RWPE2 (cell line): ENCODE results near the gene PADI1.

Experiments
- ATAC-seq: fragments of 200-7000 bp; cut with Tn5 transposase; 3 replicates; pipeline ENCODE4 v1.9.1; 2021; ENCODE audit warnings: low read depth
- DNase-seq: peaks from one replicate; pipeline ENCODE4 v3.0.0-alpha.2; 2020; ENCODE audit warnings: low spot score
- H3K27ac ChIP-seq: fragments of 450-650 bp; 2 replicates; pipeline ENCODE4 v1.5.1; 2017; ENCODE audit warnings: mild to moderate bottlenecking; ENCODE audit not compliant: poor library complexity, severe bottlenecking
- H3K27me3 ChIP-seq: fragments of 250-450 bp; sonication (Bioruptor Pico); 2 replicates; pipeline ENCODE4 v1.5.1; 2021; ENCODE audit warnings: mild to moderate bottlenecking, moderate library complexity; ENCODE audit not compliant: insufficient read depth, poor library complexity, severe bottlenecking
- H3K36me3 ChIP-seq: fragments of 250-450 bp; sonication (Bioruptor Pico); 2 replicates; pipeline ENCODE4 v1.5.1; 2020; ENCODE audit warnings: low read depth, mild to moderate bottlenecking, moderate library complexity
- H3K4me1 ChIP-seq: fragments of 250-450 bp; sonication (Bioruptor Pico); 2 replicates; pipeline ENCODE4 v1.5.1; 2021; ENCODE audit warnings: mild to moderate bottlenecking, moderate library complexity; ENCODE audit not compliant: insufficient read depth, poor library complexity, severe bottlenecking
- H3K4me3 ChIP-seq: fragments of 250-450 bp; sonication (Bioruptor Pico); 2 replicates; pipeline ENCODE4 v1.5.1; 2021; ENCODE audit warnings: mild to moderate bottlenecking, moderate library complexity; ENCODE audit not compliant: severe bottlenecking
- H3K9me3 ChIP-seq: fragments of 250-450 bp; sonication (Bioruptor Pico); 2 replicates; pipeline ENCODE4 v1.5.1; 2021; ENCODE audit warnings: mild to moderate bottlenecking, moderate library complexity; ENCODE audit not compliant: severe bottlenecking
- CTCF ChIP-seq: fragments of 450-650 bp; IDR thresholded peaks from one replicate; pipeline ENCODE4 v1.5.1; 2017; ENCODE audit warnings: mild to moderate bottlenecking, moderate library complexity; ENCODE audit not compliant: poor library complexity, severe bottlenecking

Gene PADI1

GRCh38 chr1:17168091-17168876, 36.6 kb upstream of the PADI1 start:
- Histone ChIP-seq H3K9me3 (no peaks in the 10 kb centered on the region), H3K27ac (peak overlapping the region; percentile 93), H3K27me3 (no peaks in the 10 kb centered on the region), H3K36me3 (no peaks in the 10 kb centered on the region), H3K4me1 (peaks cover 25% of the 10 kb centered on the region), H3K4me3 (no peak overlapping the region)
- ATAC-seq (peak; percentile 74), DNase-seq (no peak)
- no peak for TF ChIP-seq CTCF

GRCh38 chr1:17170571-17170970, 34.4 kb upstream of the PADI1 start:
- no peak overlapping the region for H3K4me3 ChIP-seq
- peak overlapping the region; percentile 93 for H3K27ac ChIP-seq
- H3K4me1 ChIP-seq = peaks cover 25% of the 10 kb centered on the region
- H3K9me3 ChIP-seq = no peaks in the 10 kb centered on the region
- H3K27me3 ChIP-seq = no peaks in the 10 kb centered on the region
- no peak for TF ChIP-seq CTCF
- DNase-seq (no peak), ATAC-seq (no peak)
- H3K36me3 ChIP-seq = no peaks in the 10 kb centered on the region

GRCh38 chr1:17173217-17173616, 31.7 kb upstream of the PADI1 start:
- ATAC-seq (no peak), DNase-seq (no peak)
- TF ChIP-seq CTCF = no peak
- Histone ChIP-seq H3K4me1 (peaks cover 15% of the 10 kb centered on the region), H3K9me3 (no peaks in the 10 kb centered on the region), H3K36me3 (no peaks in the 10 kb centered on the region), H3K4me3 (no peak overlapping the region), H3K27ac (no peak overlapping the region), H3K27me3 (no peaks in the 10 kb centered on the region)

GRCh38 chr1:17176306-17177061, 28.4 kb upstream of the PADI1 start:
- no peak overlapping the region for H3K4me3 ChIP-seq
- no peaks in the 10 kb centered on the region for H3K27me3 ChIP-seq
- no peak overlapping the region for H3K27ac ChIP-seq
- no peaks in the 10 kb centered on the region for H3K9me3 ChIP-seq
- H3K36me3 ChIP-seq = no peaks in the 10 kb centered on the region
- no peak for ATAC-seq
- peak; percentile 11 for DNase-seq
- H3K4me1 ChIP-seq = no peaks in the 10 kb centered on the region
- no peak for TF ChIP-seq CTCF
